ENCODE data around the gene ESRRA. TPM values are rescaled to one million over a fixed set of nuclear protein-coding genes. Genes with fewer than 3 reads are reported as not detected.

ESRRA gene
- total and polyA plus RNA-seq, 4 donors = 10.8 to 88.4 (median 73.0) TPM

DNA sequence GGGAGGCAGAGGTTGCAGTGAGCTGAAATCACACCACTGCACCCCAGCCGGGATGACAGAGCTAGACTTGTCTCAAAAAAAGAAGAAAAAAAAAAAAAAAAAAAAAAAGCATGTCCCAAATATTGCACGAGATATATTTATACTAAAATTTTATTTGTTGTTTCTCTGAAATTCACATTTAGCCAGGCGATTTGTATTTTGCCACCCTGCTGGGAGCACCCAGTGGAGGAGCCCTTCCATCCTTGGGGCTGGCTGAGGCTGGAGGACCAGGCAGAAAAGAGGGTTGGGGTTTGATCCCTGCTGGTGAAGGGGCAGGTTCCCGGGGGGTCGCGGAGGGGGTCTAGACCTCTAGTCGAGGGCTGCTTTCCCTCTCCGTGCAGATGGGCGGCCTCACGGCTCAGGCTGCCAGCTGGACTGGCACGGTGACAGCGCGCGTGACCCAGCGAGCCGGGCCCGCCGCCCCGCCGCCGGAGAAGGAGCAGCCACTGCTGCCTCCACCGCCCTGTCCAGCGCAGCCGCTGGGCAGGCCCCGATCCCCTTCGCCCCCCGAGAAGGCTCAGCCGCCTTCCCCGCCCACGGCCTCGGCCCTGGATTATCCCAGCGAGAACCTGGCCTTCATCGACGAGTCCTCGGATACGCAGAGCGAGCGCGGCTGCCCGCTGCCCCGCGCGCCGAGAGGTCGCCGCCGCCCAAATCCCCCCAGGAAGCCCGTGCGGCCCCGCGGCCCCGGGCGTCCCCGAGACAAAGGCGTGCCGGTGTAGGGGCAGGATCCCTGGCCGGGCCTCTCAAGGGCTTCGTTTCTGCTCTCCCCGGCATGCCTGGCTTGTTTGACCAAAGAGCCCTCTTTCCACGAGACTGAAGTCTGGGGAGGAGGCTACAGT lies 6.1 kb upstream of the ESRRA start:
- no peak overlapping the region for H3K27ac ChIP-seq (ENCODE audit: low read depth in 1 of 2, low read length in 1 of 2)
- no peaks in the 10 kb centered on the region for H3K9me3 ChIP-seq (ENCODE audit: control insufficient read depth in 4 of 4, insufficient read depth in 3 of 4, low read length in 3 of 4)
- 3 to 4% methylated on average over 47 to 60 of the region's 60 CpGs for WGBS, 2 donors
- no peak overlapping the region for H3K9ac ChIP-seq (ENCODE audit: insufficient read depth in 1 of 2, low read length in 2 of 2)
- peak; percentile 66 to 78 (median 72) for DNase-seq
- no peak overlapping the region for H3K4me3 ChIP-seq
- no peak for ATAC-seq (ENCODE audit: insufficient read depth, low FRiP score)
- peaks cover 0 to 18% (median 10%) of the 10 kb centered on the region in 5 donors for H3K4me1 ChIP-seq (ENCODE audit: control insufficient read depth in 5 of 5, insufficient read depth in 5 of 5, low read length in 5 of 5)
- peaks cover 0 to 70% (median 68%) of the 10 kb centered on the region in 3 donors for H3K27me3 ChIP-seq (ENCODE audit: control insufficient read depth in 3 of 3, insufficient read depth in 3 of 3, low read length in 2 of 3)
- TF ChIP-seq CTCF (IDR thresholded peaks at IDR 0.05; ENCODE audit: control extremely low read depth, extremely low read depth) = no peak
- H3K36me3 ChIP-seq (ENCODE audit: control insufficient read depth in 4 of 4, insufficient read depth in 4 of 4, low read length in 4 of 4) = no peaks in the 10 kb centered on the region

- no peak for ATAC-seq (ENCODE audit: insufficient read depth, low FRiP score)
- TF ChIP-seq CTCF (IDR thresholded peaks at IDR 0.05; ENCODE audit: control extremely low read depth, extremely low read depth) = no peak
- WGBS, 2 donors = 4 to 5% methylated on average over 49 to 54 of the region's 54 CpGs
- Histone ChIP-seq H3K36me3 (ENCODE audit: control insufficient read depth in 4 of 4, insufficient read depth in 4 of 4, low read length in 4 of 4) (no peaks in the 10 kb centered on the region), H3K27me3 (ENCODE audit: control insufficient read depth in 3 of 3, insufficient read depth in 3 of 3, low read length in 2 of 3) (peaks cover 0 to 65% (median 60%) of the 10 kb centered on the region in 3 donors), H3K27ac (ENCODE audit: low read depth in 1 of 2, low read length in 1 of 2) (peak within 1 kb of the TSS in 1 of 2 donors; percentile 15), H3K4me3 (no peak within 1 kb of the TSS), H3K4me1 (ENCODE audit: control insufficient read depth in 5 of 5, insufficient read depth in 5 of 5, low read length in 5 of 5) (peaks cover 0 to 18% (median 10%) of the 10 kb centered on the region in 5 donors), H3K9ac (ENCODE audit: insufficient read depth in 1 of 2, low read length in 2 of 2) (no peak within 1 kb of the TSS), H3K9me3 (ENCODE audit: control insufficient read depth in 4 of 4, insufficient read depth in 3 of 4, low read length in 3 of 4) (no peaks in the 10 kb centered on the region)
- no peak for DNase-seq
These were observed 5.3 kb upstream of the ESRRA start, which contains the start of gene CATSPERZ for GRCh38 chr11:64299847-64300648. TSS of gene CATSPERZ (plus strand) at chr11:64300358. CDS start at chr11:64300411, 53 bp downstream.

DNA sequence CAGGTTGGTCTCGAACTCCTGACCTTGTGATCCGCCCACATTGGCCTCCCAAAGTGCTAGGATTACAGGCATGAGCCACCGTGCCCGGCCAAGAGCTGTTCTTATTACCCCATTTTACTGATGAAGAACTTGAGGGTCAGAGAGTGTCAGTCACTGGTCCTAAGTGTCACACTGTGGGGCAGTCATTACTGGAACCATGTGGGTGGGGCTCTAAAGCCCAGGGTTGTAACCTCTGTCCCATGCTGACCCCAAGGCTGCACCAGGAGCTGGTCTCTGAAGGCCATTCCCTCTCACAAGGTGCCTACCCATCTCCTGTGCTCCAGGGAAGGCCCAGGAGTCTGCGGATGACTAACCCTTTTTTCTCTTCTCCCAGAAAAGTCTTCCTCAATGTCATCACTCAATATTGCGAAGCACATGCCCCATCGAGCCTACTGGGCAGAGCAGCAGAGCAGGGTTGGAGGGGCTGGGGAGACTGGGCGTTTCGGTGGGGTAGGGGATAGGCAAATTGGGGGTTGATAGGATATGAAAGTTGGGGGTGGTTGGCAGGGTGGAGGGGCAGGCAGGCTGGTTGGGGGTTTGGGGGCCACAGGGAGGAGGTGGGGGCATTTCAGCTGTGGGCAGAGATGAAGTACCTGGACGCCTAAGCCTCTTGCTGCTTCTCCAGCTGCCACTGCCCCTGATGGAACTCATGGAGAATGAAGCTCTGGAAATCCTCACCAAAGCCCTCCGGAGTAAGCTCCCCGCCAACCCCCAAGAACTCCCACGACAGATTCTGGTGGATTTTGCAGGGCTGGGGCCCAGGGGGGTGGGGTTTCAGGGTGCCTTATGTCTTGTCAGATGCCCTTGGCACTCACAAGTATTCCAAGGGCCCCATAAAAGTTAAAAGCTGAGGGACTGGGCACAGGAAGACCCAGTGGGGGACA lies 2.0 kb upstream of the ESRRA start:
- ATAC-seq (ENCODE audit: insufficient read depth, low FRiP score) (no peak), DNase-seq (no peak)
- Histone ChIP-seq H3K27ac (ENCODE audit: low read depth in 1 of 2, low read length in 1 of 2) (peak overlapping the region in 1 of 2 donors; percentile 96), H3K27me3 (ENCODE audit: control insufficient read depth in 3 of 3, insufficient read depth in 3 of 3, low read length in 2 of 3) (peaks cover 0 to 32% (median 27%) of the 10 kb centered on the region in 3 donors), H3K36me3 (ENCODE audit: control insufficient read depth in 4 of 4, insufficient read depth in 4 of 4, low read length in 4 of 4) (no peaks in the 10 kb centered on the region), H3K9ac (ENCODE audit: insufficient read depth in 1 of 2, low read length in 2 of 2) (no peak overlapping the region), H3K9me3 (ENCODE audit: control insufficient read depth in 4 of 4, insufficient read depth in 3 of 4, low read length in 3 of 4) (no peaks in the 10 kb centered on the region), H3K4me1 (ENCODE audit: control insufficient read depth in 5 of 5, insufficient read depth in 5 of 5, low read length in 5 of 5) (peaks cover 0 to 31% (median 8%) of the 10 kb centered on the region in 5 donors), H3K4me3 (no peak overlapping the region)
- TF ChIP-seq CTCF (IDR thresholded peaks at IDR 0.05; ENCODE audit: control extremely low read depth, extremely low read depth) = no peak
- 86 to 87% methylated on average over 13 of the region's 13 CpGs for WGBS, 2 donors

All from lung (tissue), 12 donors.